Type B pancreatic cell (in vitro differentiated cells): ENCODE measurements around the gene GLI2. TPM values are rescaled to one million over a fixed set of nuclear protein-coding genes. Genes with fewer than 3 reads are reported as not detected.

Source experiments
- DNase-seq: peaks from one replicate; pipeline ENCODE4 v3.0.0; 2021; ENCODE audit warnings: mixed read lengths; ENCODE audit not compliant: unreplicated experiment; ENCODE audit errors: extremely low spot score
- H3K27ac Mint-ChIP-seq: 2 replicates; pipeline ENCODE4 v1.8.0; 2021; ENCODE audit warnings: mild to moderate bottlenecking, mixed read lengths
- H3K27me3 Mint-ChIP-seq: 2 replicates; pipeline ENCODE4 v1.8.0; 2021; ENCODE audit warnings: mixed read lengths
- H3K36me3 Mint-ChIP-seq: 2 replicates; pipeline ENCODE4 v1.8.0; 2021; ENCODE audit warnings: mixed read lengths
- H3K4me1 Mint-ChIP-seq: one replicate; pipeline ENCODE4 v1.8.0; 2021; ENCODE audit warnings: mixed read lengths; ENCODE audit not compliant: unreplicated experiment
- H3K4me3 Mint-ChIP-seq: 2 replicates; pipeline ENCODE4 v1.8.0; 2021; ENCODE audit warnings: mild to moderate bottlenecking, mixed read lengths
- H3K9me3 Mint-ChIP-seq: 2 replicates; pipeline ENCODE4 v1.8.0; 2021; ENCODE audit warnings: mixed read lengths
- CTCF ChIP-seq: fragments of 200-600 bp; sonication (generic); conservative IDR thresholded peaks from 2 replicates; pipeline ENCODE4 v1.5.0; 2021; ENCODE audit warnings: antibody characterized with exemption, mild to moderate bottlenecking
- total RNA-seq: library from RNA; stranded (reverse); gene quantifications from 2 replicates; pipeline ENCODE4 v1.2.1, GENCODE V29; 2021; ENCODE audit warnings: low replicate concordance

Gene GLI2
- total RNA-seq, 1 donor from 2014 or later: 28.6 TPM

GRCh38 chr2:120762341-120763061 is 26.8 kb downstream of the GLI2 start:
- peak; percentile 58 for DNase-seq
- Mint-ChIP-seq H3K4me1 (peaks cover 66% of the 10 kb centered on the region), H3K9me3 (no peaks in the 10 kb centered on the region), H3K27ac (no peak overlapping the region), H3K27me3 (peaks cover 2% of the 10 kb centered on the region), H3K36me3 (no peaks in the 10 kb centered on the region), H3K4me3 (no peak overlapping the region)
- no peak for TF ChIP-seq CTCF

GRCh38 chr2:120763508-120763907 is 27.8 kb downstream of the GLI2 start:
- Mint-ChIP-seq H3K27ac (no peak overlapping the region), H3K27me3 (peaks cover 2% of the 10 kb centered on the region), H3K36me3 (no peaks in the 10 kb centered on the region), H3K4me1 (peaks cover 61% of the 10 kb centered on the region), H3K9me3 (no peaks in the 10 kb centered on the region), H3K4me3 (no peak overlapping the region)
- DNase-seq: peak; percentile 54
- TF ChIP-seq CTCF: no peak

- H3K27ac Mint-ChIP-seq: no peak overlapping the region
- peaks cover 57% of the 10 kb centered on the region for H3K4me1 Mint-ChIP-seq
- H3K4me3 Mint-ChIP-seq: no peak overlapping the region
- peaks cover 2% of the 10 kb centered on the region for H3K27me3 Mint-ChIP-seq
- no peak for TF ChIP-seq CTCF
- H3K36me3 Mint-ChIP-seq: no peaks in the 10 kb centered on the region
- H3K9me3 Mint-ChIP-seq: no peaks in the 10 kb centered on the region
- DNase-seq: peak; percentile 64
These were observed 28.3 kb downstream of the GLI2 start for GRCh38 chr2:120763931-120764330.

GRCh38 chr2:120764492-120764891 is 28.8 kb downstream of the GLI2 start:
- Mint-ChIP-seq H3K36me3 (no peaks in the 10 kb centered on the region), H3K9me3 (no peaks in the 10 kb centered on the region), H3K4me1 (peaks cover 51% of the 10 kb centered on the region), H3K4me3 (peak overlapping the region; percentile 20), H3K27ac (peak overlapping the region; percentile 29), H3K27me3 (peaks cover 2% of the 10 kb centered on the region)
- no peak for TF ChIP-seq CTCF
- peak; percentile 24 for DNase-seq

- peak; percentile 48 for DNase-seq
- Mint-ChIP-seq H3K4me3 (peak overlapping the region; percentile 20), H3K9me3 (no peaks in the 10 kb centered on the region), H3K27ac (peak overlapping the region; percentile 29), H3K36me3 (no peaks in the 10 kb centered on the region), H3K27me3 (peaks cover 2% of the 10 kb centered on the region), H3K4me1 (peaks cover 48% of the 10 kb centered on the region)
- TF ChIP-seq CTCF: no peak
These were observed 29.5 kb downstream of the GLI2 start for GRCh38 chr2:120764991-120765677.
